ENCODE data around the gene RAPGEF1. TPM values are rescaled to one million over a fixed set of nuclear protein-coding genes. Genes with fewer than 3 reads are reported as not detected.

Gene RAPGEF1
- total RNA-seq, 1 donor from 2014 or later = 33.3 TPM

- Mint-ChIP-seq H3K4me3 (no peak overlapping the region), H3K4me1 (peaks cover 4% of the 10 kb centered on the region), H3K36me3 (peaks cover 14% of the 10 kb centered on the region), H3K27ac (no peak overlapping the region), H3K9me3 (no peaks in the 10 kb centered on the region), H3K27me3 (ENCODE audit: insufficient read depth, low read depth) (no peaks in the 10 kb centered on the region)
- no peak overlapping the region for H3K4me3 ChIP-seq
- no peak overlapping the region for H3K9ac ChIP-seq
- no peak for DNase-seq (ENCODE audit: low spot score)
- no peaks in the 10 kb centered on the region for H3K27me3 ChIP-seq
- TF ChIP-seq EZH2phosphoT487 (IDR thresholded peaks at IDR 0.05) (no peak), EZH2 (IDR thresholded peaks at IDR 0.05) (no peak), CTCF (IDR thresholded peaks at IDR 0.05) (no peak)
- H3K79me2 ChIP-seq (ENCODE audit: low read depth) = no peaks in the 10 kb centered on the region
- H4K20me1 ChIP-seq (ENCODE audit: low read depth) = no peaks in the 10 kb centered on the region
- H3K4me2 ChIP-seq = no peak overlapping the region
- H2AFZ ChIP-seq (replicated peaks) = no peak overlapping the region
- no peaks in the 10 kb centered on the region for H3K36me3 ChIP-seq
- peaks cover 8% of the 10 kb centered on the region for H3K4me1 ChIP-seq
- no peaks in the 10 kb centered on the region for H3K9me3 ChIP-seq (ENCODE audit: low read depth)
- H3F3A ChIP-seq (ENCODE audit: low read depth) = no peaks in the 10 kb centered on the region
- H3K27ac ChIP-seq = no peak overlapping the region
Observed at GRCh38 chr9:131622523-131622922, 117.4 kb downstream of the RAPGEF1 start.

GRCh38 chr9:131621551-131622358 lies 118.1 kb downstream of the RAPGEF1 start:
- no peak for DNase-seq (ENCODE audit: low spot score)
- Histone ChIP-seq H2AFZ (replicated peaks) (no peak overlapping the region), H3K79me2 (ENCODE audit: low read depth) (no peaks in the 10 kb centered on the region), H3K4me2 (no peak overlapping the region), H3K9ac (no peak overlapping the region), H3K27me3 (no peaks in the 10 kb centered on the region), H4K20me1 (ENCODE audit: low read depth) (no peaks in the 10 kb centered on the region), H3K4me1 (peaks cover 8% of the 10 kb centered on the region), H3K4me3 (no peak overlapping the region), H3K9me3 (ENCODE audit: low read depth) (no peaks in the 10 kb centered on the region), H3K27ac (no peak overlapping the region), H3K36me3 (no peaks in the 10 kb centered on the region), H3F3A (ENCODE audit: low read depth) (no peaks in the 10 kb centered on the region)
- H3K27me3 Mint-ChIP-seq (ENCODE audit: insufficient read depth, low read depth) = no peaks in the 10 kb centered on the region
- H3K27ac Mint-ChIP-seq = no peak overlapping the region
- no peak overlapping the region for H3K4me3 Mint-ChIP-seq
- H3K4me1 Mint-ChIP-seq = no peaks in the 10 kb centered on the region
- peaks cover 18% of the 10 kb centered on the region for H3K36me3 Mint-ChIP-seq
- H3K9me3 Mint-ChIP-seq = no peaks in the 10 kb centered on the region
- TF ChIP-seq EZH2 (IDR thresholded peaks at IDR 0.05) (no peak), EZH2phosphoT487 (IDR thresholded peaks at IDR 0.05) (no peak), CTCF (IDR thresholded peaks at IDR 0.05) (no peak)

GRCh38 chr9:131620764-131621520 lies 118.9 kb downstream of the RAPGEF1 start:
- H3K36me3 Mint-ChIP-seq = peaks cover 24% of the 10 kb centered on the region
- Histone ChIP-seq H3F3A (ENCODE audit: low read depth) (no peaks in the 10 kb centered on the region), H3K4me1 (peaks cover 8% of the 10 kb centered on the region), H2AFZ (replicated peaks) (no peak overlapping the region), H3K4me3 (no peak overlapping the region), H3K79me2 (ENCODE audit: low read depth) (no peaks in the 10 kb centered on the region), H3K9me3 (ENCODE audit: low read depth) (no peaks in the 10 kb centered on the region), H4K20me1 (ENCODE audit: low read depth) (no peaks in the 10 kb centered on the region), H3K36me3 (no peaks in the 10 kb centered on the region), H3K27me3 (no peaks in the 10 kb centered on the region), H3K4me2 (no peak overlapping the region), H3K27ac (no peak overlapping the region), H3K9ac (no peak overlapping the region)
- H3K27ac Mint-ChIP-seq = no peak overlapping the region
- DNase-seq (ENCODE audit: low spot score) = no peak
- TF ChIP-seq EZH2phosphoT487 (IDR thresholded peaks at IDR 0.05) = no peak
- TF ChIP-seq EZH2 (IDR thresholded peaks at IDR 0.05) = no peak
- no peak for TF ChIP-seq CTCF (IDR thresholded peaks at IDR 0.05)
- no peak overlapping the region for H3K4me3 Mint-ChIP-seq
- H3K4me1 Mint-ChIP-seq = no peaks in the 10 kb centered on the region
- no peaks in the 10 kb centered on the region for H3K27me3 Mint-ChIP-seq (ENCODE audit: insufficient read depth, low read depth)
- H3K9me3 Mint-ChIP-seq = no peaks in the 10 kb centered on the region
